ENCODE measurements around the gene IL21R. TPM values are rescaled to one million over a fixed set of nuclear protein-coding genes. Genes with fewer than 3 reads are reported as not detected.

IL21R gene
- total RNA-seq, 6 experiments from 2014 or later: 0.96 to 1.8 (median 1.2) TPM

- peaks cover 4% of the 10 kb centered on the region for H3K27me3 Mint-ChIP-seq (ENCODE audit: insufficient read depth)
- no peak overlapping the region for H3K4me3 Mint-ChIP-seq
- H3K27ac Mint-ChIP-seq: no peak overlapping the region
- no peak for TF ChIP-seq CTCF (IDR thresholded peaks at IDR 0.05)
- H3K4me1 Mint-ChIP-seq (ENCODE audit: low read depth): peaks cover 33% of the 10 kb centered on the region
- peaks cover 1% of the 10 kb centered on the region for H3K36me3 Mint-ChIP-seq (ENCODE audit: low read depth)
- no peak for DNase-seq
- peaks cover 12% of the 10 kb centered on the region for H3K9me3 Mint-ChIP-seq
Measured at GRCh38 chr16:27427538-27427937, 25.6 kb downstream of the IL21R start.

- Mint-ChIP-seq H3K4me3 (no peak overlapping the region), H3K36me3 (ENCODE audit: low read depth) (no peaks in the 10 kb centered on the region; the same call in 1 of the 2 replicates), H3K9me3 (peaks cover 5% of the 10 kb centered on the region), H3K27ac (no peak overlapping the region), H3K4me1 (ENCODE audit: low read depth) (peaks cover 39% of the 10 kb centered on the region), H3K27me3 (ENCODE audit: insufficient read depth) (peaks cover 4% of the 10 kb centered on the region)
- TF ChIP-seq CTCF (IDR thresholded peaks at IDR 0.05): peak; percentile 62; the same call in 1 of the 2 replicates
- no peak for DNase-seq
Measured at GRCh38 chr16:27428026-27428785, 26.2 kb downstream of the IL21R start.

GRCh38 chr16:27429330-27429871, 27.4 kb downstream of the IL21R start:
- no peak for DNase-seq
- no peak for TF ChIP-seq CTCF (IDR thresholded peaks at IDR 0.05)
- Mint-ChIP-seq H3K9me3 (no peaks in the 10 kb centered on the region), H3K27ac (no peak overlapping the region), H3K4me1 (ENCODE audit: low read depth) (peaks cover 45% of the 10 kb centered on the region), H3K27me3 (ENCODE audit: insufficient read depth) (peaks cover 4% of the 10 kb centered on the region), H3K36me3 (ENCODE audit: low read depth) (no peaks in the 10 kb centered on the region), H3K4me3 (no peak overlapping the region)

- Mint-ChIP-seq H3K4me3 (no peak overlapping the region), H3K27ac (no peak overlapping the region), H3K4me1 (ENCODE audit: low read depth) (peaks cover 45% of the 10 kb centered on the region), H3K9me3 (no peaks in the 10 kb centered on the region), H3K36me3 (ENCODE audit: low read depth) (no peaks in the 10 kb centered on the region), H3K27me3 (ENCODE audit: insufficient read depth) (peaks cover 4% of the 10 kb centered on the region)
- DNase-seq: no peak
- TF ChIP-seq CTCF (IDR thresholded peaks at IDR 0.05): no peak
Measured at GRCh38 chr16:27429981-27430441, 28.0 kb downstream of the IL21R start.

- Mint-ChIP-seq H3K36me3 (ENCODE audit: low read depth) (no peaks in the 10 kb centered on the region), H3K4me1 (ENCODE audit: low read depth) (peaks cover 45% of the 10 kb centered on the region), H3K4me3 (no peak overlapping the region), H3K27me3 (ENCODE audit: insufficient read depth) (peaks cover 4% of the 10 kb centered on the region; the same call in 1 of the 2 replicates), H3K9me3 (no peaks in the 10 kb centered on the region), H3K27ac (no peak overlapping the region)
- DNase-seq: no peak
- no peak for TF ChIP-seq CTCF (IDR thresholded peaks at IDR 0.05)
Measured at GRCh38 chr16:27430512-27430911, 28.5 kb downstream of the IL21R start.
